Transverse colon (tissue), 4 donors: ENCODE measurements around the gene ZNF488.

Experiments
- CTCF ChIP-seq, 5 experiments: fragments of 200-600 bp in 3 of 5; fragments of 450-650 bp in 2 of 5; sonication (generic) in 3 of 5; IDR thresholded peaks; 1 replicate in 2 of 5; 2 replicates in 3 of 5; pipeline ENCODE4 v1.5.1; 2016 to 2017; ENCODE audit warnings: antibody characterized with exemption in 5 of 5, inconsistent platforms in 3 of 5, mild to moderate bottlenecking in 2 of 5, moderate library complexity in 1 of 5
- EP300 ChIP-seq: sonication (generic); formaldehyde crosslinking; IDR thresholded peaks from one replicate; pipeline ENCODE4 v1.6.1; 2017; ENCODE audit warnings: antibody characterized with exemption, low read depth
- POLR2A ChIP-seq: fragments of 450-650 bp; IDR thresholded peaks from one replicate; pipeline ENCODE4 v1.6.1; 2016; ENCODE audit warnings: antibody characterized with exemption, mild to moderate bottlenecking, moderate library complexity
- POLR2AphosphoS5 ChIP-seq, 3 donors: sonication (generic); formaldehyde crosslinking; IDR thresholded peaks; one replicate each; pipeline ENCODE4 v1.6.1; 2016; ENCODE audit warnings: antibody characterized with exemption in 3 of 3

- TF ChIP-seq EP300 (no peak), CTCF (IDR thresholded peaks at IDR 0.05) (no peak), POLR2AphosphoS5 (IDR thresholded peaks at IDR 0.05) (no peak), POLR2A (no peak)
Measured at GRCh38 chr10:47410862-47411261, 26.8 kb upstream of the ZNF488 start.
